Ascending aorta (tissue), 2 donors: ENCODE data around the gene LZTS2. TPM values are rescaled to one million over a fixed set of nuclear protein-coding genes. Genes with fewer than 3 reads are reported as not detected.

Source experiments
- DNase-seq, 2 donors: peaks; one replicate each; pipeline ENCODE4 v3.0.0-alpha.2; 2019; ENCODE audit warnings: low spot score in 2 of 2
- H3K27ac ChIP-seq, 2 donors: fragments of 200-600 bp; sonication (generic); one replicate each; pipeline ENCODE4 v1.5.1; 2016 to 2017; ENCODE audit warnings: mild to moderate bottlenecking in 1 of 2
- H3K27me3 ChIP-seq: fragments of 200-600 bp; sonication (generic); one replicate; pipeline ENCODE4 v1.5.1; 2017
- H3K36me3 ChIP-seq, 2 donors: fragments of 200-600 bp; sonication (generic); one replicate each; pipeline ENCODE4 v1.5.1; 2016
- H3K4me1 ChIP-seq, 2 donors: fragments of 200-600 bp; sonication (generic); one replicate each; pipeline ENCODE4 v1.5.1; 2016 to 2017; ENCODE audit warnings: mild to moderate bottlenecking in 1 of 2
- H3K4me3 ChIP-seq, 2 donors: fragments of 200-600 bp; sonication (generic); one replicate each; pipeline ENCODE4 v1.5.1; 2016 to 2017; ENCODE audit warnings: mild to moderate bottlenecking in 1 of 2
- H3K9me3 ChIP-seq, 2 donors: fragments of 200-600 bp; sonication (generic); one replicate each; pipeline ENCODE4 v1.5.1; 2016
- CTCF ChIP-seq, 3 experiments: fragments of 200-600 bp in 2 of 3; fragments of 450-650 bp in 1 of 3; sonication (generic) in 2 of 3; IDR thresholded peaks; one replicate each; pipeline ENCODE4 v1.5.1; 2016 to 2019; ENCODE audit warnings: antibody characterized with exemption in 3 of 3, mild to moderate bottlenecking in 1 of 3, moderate library complexity in 1 of 3
- intact Hi-C: fragments of 100-400 bp; cut with DNase I; formaldehyde crosslinking; loops from one replicate; pipeline ENCODE4 v1.15.1; 2023
- total RNA-seq: library from RNA; depleted of rRNA; stranded (reverse); fragments of >200 nt; gene quantifications from one replicate; pipeline ENCODE4 v1.1.0, GENCODE V29; 2016

Gene LZTS2
- 169 TPM for total RNA-seq

GRCh38 chr10:100999742-101000126 is at the start of gene LZTS2:
Gene LZTS2, plus strand, starts transcription at chr10:100999808. Its CDS starts 2,731 bp downstream, at chr10:101002539.
- Histone ChIP-seq H3K27ac (peak within 1 kb of the TSS; percentile 99 to 100), H3K27me3 (no peaks in the 10 kb centered on the region), H3K9me3 (no peaks in the 10 kb centered on the region), H3K36me3 (peaks cover 23 to 24% of the 10 kb centered on the region in 2 donors), H3K4me3 (peak within 1 kb of the TSS; percentile 79 to 92), H3K4me1 (peaks cover 23 to 34% of the 10 kb centered on the region in 2 donors)
- no peak for TF ChIP-seq CTCF (IDR thresholded peaks at IDR 0.05)
- intact Hi-C loops: loop anchor here (2.0 to 10.0 kb wide), 6 partner anchors 43 to 1645 kb away; partner anchors contain the start of genes HIF1AN, KAZALD1, OGA and SLF2
- DNase-seq: no peak

- Histone ChIP-seq H3K4me3 (no peak overlapping the region), H3K9me3 (no peaks in the 10 kb centered on the region), H3K4me1 (no peaks in the 10 kb centered on the region), H3K27ac (no peak overlapping the region), H3K36me3 (peaks cover 44 to 68% of the 10 kb centered on the region in 2 donors), H3K27me3 (no peaks in the 10 kb centered on the region)
- intact Hi-C loops: no loop called here
- DNase-seq: no peak
- TF ChIP-seq CTCF (IDR thresholded peaks at IDR 0.05): no peak
Observed at GRCh38 chr10:100960251-100960650, 39.4 kb upstream of the LZTS2 start.

- Histone ChIP-seq H3K27ac (no peak overlapping the region), H3K27me3 (no peaks in the 10 kb centered on the region), H3K9me3 (no peaks in the 10 kb centered on the region), H3K4me1 (no peaks in the 10 kb centered on the region), H3K4me3 (no peak overlapping the region), H3K36me3 (peaks cover 45 to 53% of the 10 kb centered on the region in 2 donors)
- no peak for TF ChIP-seq CTCF (IDR thresholded peaks at IDR 0.05)
- DNase-seq: no peak
- intact Hi-C loops: no loop called here
Observed at GRCh38 chr10:100962351-100963080, 37.1 kb upstream of the LZTS2 start.

GRCh38 chr10:100963826-100964225 is 35.8 kb upstream of the LZTS2 start:
- no peak overlapping the region for H3K4me3 ChIP-seq
- peaks cover 3 to 4% of the 10 kb centered on the region in 2 donors for H3K4me1 ChIP-seq
- no peak for TF ChIP-seq CTCF (IDR thresholded peaks at IDR 0.05)
- no peak for DNase-seq
- intact Hi-C loops: no loop called here
- H3K27ac ChIP-seq: no peak overlapping the region
- H3K36me3 ChIP-seq: peaks cover 32 to 40% of the 10 kb centered on the region in 2 donors
- H3K27me3 ChIP-seq: no peaks in the 10 kb centered on the region
- no peaks in the 10 kb centered on the region for H3K9me3 ChIP-seq

GRCh38 chr10:100965820-100966219 is 33.8 kb upstream of the LZTS2 start:
- no peaks in the 10 kb centered on the region for H3K27me3 ChIP-seq
- H3K36me3 ChIP-seq: peaks cover 27% of the 10 kb centered on the region in 2 donors
- no peak for DNase-seq
- intact Hi-C loops: no loop called here
- H3K9me3 ChIP-seq: no peaks in the 10 kb centered on the region
- no peak overlapping the region for H3K4me3 ChIP-seq
- no peak for TF ChIP-seq CTCF (IDR thresholded peaks at IDR 0.05)
- H3K27ac ChIP-seq: no peak overlapping the region
- peaks cover 8 to 9% of the 10 kb centered on the region in 2 donors for H3K4me1 ChIP-seq
